ENCODE measurements around the gene TCERG1L. TPM values are rescaled to one million over a fixed set of nuclear protein-coding genes. Genes with fewer than 3 reads are reported as not detected.

The TCERG1L gene
- total RNA-seq, 4 donors from 2014 or later = 0.41 TPM; not detected in 3

DNA sequence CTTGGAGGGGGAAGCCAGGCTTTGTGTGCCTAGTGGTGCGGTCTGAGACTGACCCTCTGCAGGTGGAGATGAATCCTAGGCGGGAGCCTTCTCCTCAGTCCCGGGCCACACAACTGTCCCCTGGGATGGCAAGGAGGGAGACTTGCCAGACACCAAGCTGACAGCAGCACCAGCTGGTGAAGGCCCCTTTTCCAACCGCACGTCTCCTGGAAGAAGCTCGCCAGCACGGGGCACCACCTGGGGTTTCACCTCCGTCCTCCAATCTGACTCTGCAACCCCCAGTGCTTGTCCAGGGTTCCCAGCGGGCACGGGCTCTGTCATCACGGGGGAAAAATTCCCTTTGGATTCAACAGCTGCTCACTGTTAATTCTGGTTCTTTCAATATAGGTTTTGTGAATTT, 34.2 kb upstream of the TCERG1L start:
- no peaks in the 10 kb centered on the region for H3K9me3 ChIP-seq

DNA sequence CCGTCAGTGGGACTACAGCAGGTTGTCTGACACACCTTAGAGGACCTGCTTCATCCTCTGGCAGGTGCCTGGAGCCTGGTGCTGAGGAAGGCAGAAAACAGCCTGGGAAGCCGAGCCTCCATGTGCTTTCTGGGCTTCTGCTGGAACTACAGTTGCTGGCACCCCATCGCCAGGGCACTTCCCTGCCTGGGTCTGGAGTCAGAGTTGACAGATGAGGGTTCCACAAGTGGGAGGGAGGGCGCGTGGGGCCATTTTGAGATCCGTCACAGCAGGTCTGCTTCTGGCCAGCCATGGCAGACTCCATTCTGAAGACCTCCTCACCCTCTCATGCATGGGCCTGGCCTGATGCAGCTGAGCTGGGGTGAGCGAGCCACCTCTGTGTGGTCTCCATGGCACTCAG, 33.2 kb upstream of the TCERG1L start:
- TF ChIP-seq POLR2A (IDR thresholded peaks at IDR 0.05) = no peak
- TF ChIP-seq, protein P1, sequence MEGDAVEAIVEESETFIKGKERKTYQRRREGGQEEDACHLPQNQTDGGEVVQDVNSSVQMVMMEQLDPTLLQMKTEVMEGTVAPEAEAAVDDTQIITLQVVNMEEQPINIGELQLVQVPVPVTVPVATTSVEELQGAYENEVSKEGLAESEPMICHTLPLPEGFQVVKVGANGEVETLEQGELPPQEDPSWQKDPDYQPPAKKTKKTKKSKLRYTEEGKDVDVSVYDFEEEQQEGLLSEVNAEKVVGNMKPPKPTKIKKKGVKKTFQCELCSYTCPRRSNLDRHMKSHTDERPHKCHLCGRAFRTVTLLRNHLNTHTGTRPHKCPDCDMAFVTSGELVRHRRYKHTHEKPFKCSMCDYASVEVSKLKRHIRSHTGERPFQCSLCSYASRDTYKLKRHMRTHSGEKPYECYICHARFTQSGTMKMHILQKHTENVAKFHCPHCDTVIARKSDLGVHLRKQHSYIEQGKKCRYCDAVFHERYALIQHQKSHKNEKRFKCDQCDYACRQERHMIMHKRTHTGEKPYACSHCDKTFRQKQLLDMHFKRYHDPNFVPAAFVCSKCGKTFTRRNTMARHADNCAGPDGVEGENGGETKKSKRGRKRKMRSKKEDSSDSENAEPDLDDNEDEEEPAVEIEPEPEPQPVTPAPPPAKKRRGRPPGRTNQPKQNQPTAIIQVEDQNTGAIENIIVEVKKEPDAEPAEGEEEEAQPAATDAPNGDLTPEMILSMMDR (IDR thresholded peaks at IDR 0.05) = no peak
- Histone ChIP-seq H3K4me1 (no peaks in the 10 kb centered on the region), H3K27ac (no peak overlapping the region), H3K36me3 (no peaks in the 10 kb centered on the region), H3K27me3 (no peaks in the 10 kb centered on the region), H3K9me3 (no peaks in the 10 kb centered on the region), H3K4me3 (no peak overlapping the region)
- DNase-seq = no peak
- intact Hi-C loops (cut with DNase I; ENCODE audit: low total_unique reads) = no loop called here

More for the DNA sequence above, 34.2 kb upstream of the TCERG1L start:
- H3K36me3 ChIP-seq = no peaks in the 10 kb centered on the region
- DNase-seq = no peak
- H3K27ac ChIP-seq = no peak overlapping the region
- intact Hi-C loops (cut with DNase I; ENCODE audit: low total_unique reads) = no loop called here
- no peaks in the 10 kb centered on the region for H3K27me3 ChIP-seq
- no peak overlapping the region for H3K4me3 ChIP-seq
- H3K4me1 ChIP-seq = no peaks in the 10 kb centered on the region
- TF ChIP-seq, protein P1 (IDR thresholded peaks at IDR 0.05) = no peak
- no peak for TF ChIP-seq POLR2A (IDR thresholded peaks at IDR 0.05)

DNA sequence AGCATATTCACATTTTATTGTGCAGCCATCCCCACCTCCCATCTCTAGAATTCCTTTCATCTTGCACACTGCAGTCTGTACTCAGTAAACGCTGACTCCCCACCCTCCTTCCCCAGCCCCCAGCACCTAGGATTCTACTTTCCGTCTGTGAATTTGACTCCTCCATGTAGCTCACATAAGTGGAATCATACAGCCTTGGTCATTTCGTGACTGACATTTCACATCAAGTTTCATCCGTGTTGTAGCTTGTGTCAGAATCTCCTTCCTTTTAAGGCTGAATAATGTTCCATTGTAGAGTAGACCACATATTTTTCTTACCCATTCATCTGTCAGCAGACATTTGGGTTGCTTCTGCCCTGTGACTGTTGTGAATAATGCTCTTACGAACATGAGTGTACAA, 26.2 kb upstream of the TCERG1L start:
- DNase-seq = no peak
- no peak overlapping the region for H3K27ac ChIP-seq
- intact Hi-C loops (cut with DNase I; ENCODE audit: low total_unique reads) = no loop called here
- TF ChIP-seq, protein P1 (IDR thresholded peaks at IDR 0.05) = no peak
- TF ChIP-seq POLR2A (IDR thresholded peaks at IDR 0.05) = no peak
- H3K4me3 ChIP-seq = no peak overlapping the region
- no peaks in the 10 kb centered on the region for H3K36me3 ChIP-seq
- H3K4me1 ChIP-seq = no peaks in the 10 kb centered on the region
- H3K27me3 ChIP-seq = no peaks in the 10 kb centered on the region
- no peaks in the 10 kb centered on the region for H3K9me3 ChIP-seq

DNA sequence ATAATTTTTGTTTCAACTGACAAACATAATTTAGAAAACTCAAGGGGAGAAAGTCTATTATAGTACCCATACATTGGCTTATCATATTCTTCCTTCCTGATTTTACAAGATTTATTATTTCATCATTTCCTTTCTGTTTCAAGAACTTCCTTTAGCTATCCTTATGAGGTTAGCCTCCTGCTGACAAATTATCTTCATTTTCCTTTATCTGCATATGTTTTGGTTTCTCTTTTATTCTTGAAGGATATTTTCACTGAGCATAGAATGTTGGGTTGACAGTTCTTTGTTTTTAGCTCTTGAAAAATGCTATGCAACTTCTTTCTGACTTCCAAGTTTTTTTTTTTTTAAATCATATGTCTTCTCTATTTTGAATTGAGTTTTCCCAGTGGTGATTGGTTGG, 21.3 kb upstream of the TCERG1L start:
- intact Hi-C loops (cut with DNase I; ENCODE audit: low total_unique reads) = no loop called here
- no peak overlapping the region for H3K4me3 ChIP-seq
- H3K4me1 ChIP-seq = no peaks in the 10 kb centered on the region
- H3K9me3 ChIP-seq = no peaks in the 10 kb centered on the region
- H3K36me3 ChIP-seq = no peaks in the 10 kb centered on the region
- no peak overlapping the region for H3K27ac ChIP-seq
- DNase-seq = no peak
- TF ChIP-seq POLR2A (IDR thresholded peaks at IDR 0.05) = no peak
- TF ChIP-seq, protein P1 (IDR thresholded peaks at IDR 0.05) = no peak
- H3K27me3 ChIP-seq = no peaks in the 10 kb centered on the region

DNA sequence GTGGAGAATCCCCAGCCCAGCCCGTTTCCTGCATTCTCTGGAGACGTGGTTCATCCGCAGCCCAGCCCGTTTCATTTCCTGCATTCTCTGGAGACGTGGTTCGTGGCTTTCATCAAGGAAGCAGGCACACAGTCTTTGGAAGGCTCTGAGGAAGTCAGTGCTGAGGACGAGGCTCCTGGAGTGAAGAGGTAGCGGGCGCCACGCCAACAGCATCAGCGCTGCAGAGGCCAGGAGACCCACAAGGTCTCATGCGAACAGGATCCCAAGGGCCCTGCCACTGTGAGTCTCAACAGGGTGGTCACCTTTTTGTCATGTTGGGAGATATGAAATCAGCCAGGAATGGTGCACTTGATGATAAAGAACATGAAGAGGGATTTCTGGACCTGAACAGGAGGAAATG, 12.4 kb upstream of the TCERG1L start:
- intact Hi-C loops (cut with DNase I; ENCODE audit: low total_unique reads) = no loop called here

More for the DNA sequence above, 12.4 kb upstream of the TCERG1L start:
- no peak overlapping the region for H3K4me3 ChIP-seq
- no peaks in the 10 kb centered on the region for H3K27me3 ChIP-seq
- H3K27ac ChIP-seq = no peak overlapping the region
- no peaks in the 10 kb centered on the region for H3K9me3 ChIP-seq
- no peak for TF ChIP-seq POLR2A (IDR thresholded peaks at IDR 0.05)
- TF ChIP-seq, protein P1 (IDR thresholded peaks at IDR 0.05) = no peak
- H3K36me3 ChIP-seq = no peaks in the 10 kb centered on the region
- no peak for DNase-seq
- no peaks in the 10 kb centered on the region for H3K4me1 ChIP-seq
